Stimulated activated CD8-positive, alpha-beta memory T cell treated with anti-CD3 and anti-CD28 coated beads, Interleukin-7, amount 100 ng/mL, for 4 hours (primary cell): Measurements from ENCODE around the gene SESN1.

ENCODE experiments used
- DNase-seq, 2 donors: peaks; one replicate each; pipeline ENCODE4 v3.0.0-alpha.2; 2020; ENCODE audit warnings: low read depth in 2 of 2

The SESN1 gene

GRCh38 chr6:108937170-108937569 lies 157.5 kb downstream of the SESN1 start:
- DNase-seq, result no peak
